ENCODE results near the gene CEP170.
"Not testable (repeated sequence)": the region's sequence is repeated elsewhere in the genome, so short reads cannot be mapped to it uniquely, and the experiment has no call there.

CEP170 gene

GRCh38 chr1:243150906-243151305 lies 104.2 kb downstream of the CEP170 start:
- DNase-seq: not testable (repeated sequence)

GRCh38 chr1:243149120-243149519 lies 106.0 kb downstream of the CEP170 start:
- not testable (repeated sequence) for DNase-seq

- DNase-seq: not testable (repeated sequence)
These were observed 107.7 kb downstream of the CEP170 start for GRCh38 chr1:243147351-243147750.

- not testable (repeated sequence) for DNase-seq
These were observed 114.6 kb downstream of the CEP170 start for GRCh38 chr1:243140498-243140897.

- not testable (repeated sequence) for DNase-seq
These were observed 132.1 kb downstream of the CEP170 start for GRCh38 chr1:243122876-243123409.

- DNase-seq: not testable (repeated sequence)
These were observed 133.1 kb downstream of the CEP170 start for GRCh38 chr1:243121939-243122338.

- not testable (repeated sequence) for DNase-seq
These were observed 136.3 kb downstream of the CEP170 start for GRCh38 chr1:243118601-243119322.

- DNase-seq: not testable (repeated sequence)
These were observed 138.9 kb downstream of the CEP170 start for GRCh38 chr1:243116187-243116586.

- not testable (repeated sequence) for DNase-seq
These were observed 140.3 kb downstream of the CEP170 start for GRCh38 chr1:243114769-243115168.

- DNase-seq: not testable (repeated sequence)
These were observed 140.9 kb downstream of the CEP170 start for GRCh38 chr1:243114059-243114713.

- DNase-seq: not testable (repeated sequence)
These were observed 147.9 kb downstream of the CEP170 start for GRCh38 chr1:243107171-243107570.

GRCh38 chr1:243105652-243106332 lies 149.3 kb downstream of the CEP170 start:
- not testable (repeated sequence) for DNase-seq

- not testable (repeated sequence) for DNase-seq
These were observed 150.0 kb downstream of the CEP170 start for GRCh38 chr1:243105104-243105503.

- DNase-seq: not testable (repeated sequence)
These were observed 150.6 kb downstream of the CEP170 start for GRCh38 chr1:243104452-243104851.

GRCh38 chr1:243101551-243102050 lies 153.5 kb downstream of the CEP170 start:
- DNase-seq: peak; percentile 83

- DNase-seq: not testable (repeated sequence)
These were observed 167.7 kb downstream of the CEP170 start for GRCh38 chr1:243087368-243087767.

Measured in CD4-positive, alpha-beta T cell treated with Interferon gamma for 1 hour (primary cell).